ENCODE results near the gene PAK4. TPM values are rescaled to one million over a fixed set of nuclear protein-coding genes. Genes with fewer than 3 reads are reported as not detected.
A peak's percentile ranks its signal among the peaks of the same experiment; 100 is the strongest.

The PAK4 gene
- total RNA-seq, 1 experiment from 2014 or later, result 69.8 TPM

GRCh38 chr19:39196860-39197562 is 71.4 kb downstream of the PAK4 start, which contains the start of gene NCCRP1 (continued):
- TF ChIP-seq ZBTB21 (CRISPR knock-in tag; IDR thresholded peaks at IDR 0.05; ENCODE audit: borderline replicate concordance) (no peak), E2F4 (CRISPR knock-in tag; IDR thresholded peaks at IDR 0.05; ENCODE audit: borderline replicate concordance, low read depth) (peak; percentile 47; the same call in 1 of the 2 replicates), CDX4 (CRISPR knock-in tag; IDR thresholded peaks at IDR 0.05; ENCODE audit: borderline replicate concordance) (no peak), JAZF1 (CRISPR knock-in tag; IDR thresholded peaks at IDR 0.05) (no peak), SOX15 (CRISPR knock-in tag; IDR thresholded peaks at IDR 0.05) (no peak), NR1H2 (CRISPR knock-in tag; IDR thresholded peaks at IDR 0.05) (no peak), NFYB (CRISPR knock-in tag; conservative IDR thresholded peaks at IDR 0.05; ENCODE audit: low read depth) (peak; percentile 47; the same call in 1 of the 2 replicates), GRHL2 (CRISPR knock-in tag; IDR thresholded peaks at IDR 0.05; ENCODE audit: insufficient replicate concordance, severe bottlenecking) (no peak), TP53 (CRISPR knock-in tag; IDR thresholded peaks at IDR 0.05) (peak; percentile 53; the same call in 1 of the 2 replicates), NR3C1 (CRISPR knock-in tag; conservative IDR thresholded peaks at IDR 0.05; ENCODE audit: low read depth) (no peak), ZNF416 (CRISPR knock-in tag; IDR thresholded peaks at IDR 0.05) (no peak), FOXP4 (CRISPR knock-in tag; IDR thresholded peaks at IDR 0.05) (peak; percentile 92)

GRCh38 chr19:39197808-39198207 is 72.2 kb downstream of the PAK4 start:
- peaks cover 22% of the 10 kb centered on the region for H3K4me1 Mint-ChIP-seq
- peak overlapping the region; percentile 67 for H3K4me3 Mint-ChIP-seq
- H3K27me3 Mint-ChIP-seq (ENCODE audit: low read depth), result peaks cover 68% of the 10 kb centered on the region
- H3K27ac Mint-ChIP-seq, result no peak overlapping the region
- ChIA-PET POLR2A (no interaction called here), CTCF (interaction anchor here (1.1 to 5.1 kb wide), 6 partner anchors 9 to 206 kb away, joined by 3 to 26 read pairs (median 6); no protein-coding TSS in a partner anchor)
- ATAC-seq (no peak), DNase-seq (ENCODE audit: low spot score) (peak; percentile 53)
- H3K9me3 Mint-ChIP-seq, result no peaks in the 10 kb centered on the region
- TF ChIP-seq ZNF121 (CRISPR knock-in tag; IDR thresholded peaks at IDR 0.05), result peak; percentile 56
- TF ChIP-seq E2F5 (CRISPR knock-in tag; IDR thresholded peaks at IDR 0.05), result no peak
- H3K36me3 Mint-ChIP-seq, result no peaks in the 10 kb centered on the region

- TF ChIP-seq RELA (CRISPR knock-in tag; IDR thresholded peaks at IDR 0.05; ENCODE audit: borderline replicate concordance) (no peak), SP1 (CRISPR knock-in tag; conservative IDR thresholded peaks at IDR 0.05) (no peak), USF1 (CRISPR knock-in tag; IDR thresholded peaks at IDR 0.05) (no peak), GABPB1 (CRISPR knock-in tag; IDR thresholded peaks at IDR 0.05) (no peak), CBFB (CRISPR knock-in tag; IDR thresholded peaks at IDR 0.05; ENCODE audit: low read depth) (no peak), JAZF1 (CRISPR knock-in tag; IDR thresholded peaks at IDR 0.05) (no peak), E2F5 (CRISPR knock-in tag; IDR thresholded peaks at IDR 0.05) (no peak), ZNF425 (CRISPR knock-in tag; conservative IDR thresholded peaks at IDR 0.05) (no peak), SOX15 (CRISPR knock-in tag; IDR thresholded peaks at IDR 0.05) (no peak)
- H3K4me3 Mint-ChIP-seq, result no peak overlapping the region
- no peak overlapping the region for H3K27ac Mint-ChIP-seq
- POLR2A ChIA-PET, result interaction anchor here (0.7 kb wide), 1 partner anchor 77 kb away, joined by 14 read pairs; no protein-coding TSS in a partner anchor
- CTCF ChIA-PET, result interaction anchor here (0.6 to 5.1 kb wide), 10 partner anchors 12 to 482 kb away, joined by 3 to 26 read pairs (median 4); no protein-coding TSS in a partner anchor
- DNase-seq (ENCODE audit: low spot score) (peak; percentile 42), ATAC-seq (no peak)
- H3K36me3 Mint-ChIP-seq, result no peaks in the 10 kb centered on the region
- H3K9me3 Mint-ChIP-seq, result no peaks in the 10 kb centered on the region
- H3K4me1 Mint-ChIP-seq, result peaks cover 22% of the 10 kb centered on the region
- H3K27me3 Mint-ChIP-seq (ENCODE audit: low read depth), result peaks cover 73% of the 10 kb centered on the region
Measured at GRCh38 chr19:39199025-39199424, 73.4 kb downstream of the PAK4 start.
